WTC11 (cell line): ENCODE data around the gene RAPGEF3. TPM values are rescaled to one million over a fixed set of nuclear protein-coding genes. Genes with fewer than 3 reads are reported as not detected.

Experiments
- ATAC-seq: fragments of 200-7000 bp; cut with Tn5 transposase; 2 replicates; pipeline ENCODE4 v1.10.0; 2021; ENCODE audit warnings: mild to moderate bottlenecking, moderate library complexity
- CTCF ChIA-PET: fragments of 300-600 bp; sonication (Branson Sonifier 250); formaldehyde crosslinking; loops from one replicate; lab custom pipeline; 2021; ENCODE audit warnings: antibody characterized with exemption; lab: Charles Lee
- POLR2A ChIA-PET: fragments of 350-600 bp; sonication (Branson Sonifier 250); formaldehyde crosslinking; loops from one replicate; lab custom pipeline; 2021; ENCODE audit warnings: antibody characterized with exemption; lab: Charles Lee
- DNase-seq: peaks from one replicate; pipeline ENCODE4 v3.0.0; 2021; ENCODE audit warnings: low spot score
- H3K27ac Mint-ChIP-seq: 2 replicates; pipeline ENCODE4 v1.8.0; 2021; ENCODE audit warnings: mixed read lengths
- H3K27me3 Mint-ChIP-seq: 2 replicates; pipeline ENCODE4 v1.8.0; 2021; ENCODE audit warnings: low read depth, mild to moderate bottlenecking, moderate library complexity, mixed read lengths
- H3K36me3 Mint-ChIP-seq: 2 replicates; pipeline ENCODE4 v1.8.0; 2021; ENCODE audit warnings: mixed read lengths
- H3K4me1 Mint-ChIP-seq: 2 replicates; pipeline ENCODE4 v1.8.0; 2022; ENCODE audit warnings: mixed read lengths
- H3K4me3 Mint-ChIP-seq: 2 replicates; pipeline ENCODE4 v1.8.0; 2021; ENCODE audit warnings: mild to moderate bottlenecking, moderate library complexity, mixed read lengths
- H3K9me3 Mint-ChIP-seq: 2 replicates; pipeline ENCODE4 v1.8.0; 2021; ENCODE audit warnings: mixed read lengths
- ATF3 ChIP-seq: sonication (generic); formaldehyde crosslinking; conservative IDR thresholded peaks from 2 replicates; pipeline ENCODE4 v1.8.1; 2022; ENCODE audit warnings: mild to moderate bottlenecking, missing genetic modification reagents
- E2F4 ChIP-seq: sonication (generic); formaldehyde crosslinking; IDR thresholded peaks from 2 replicates; pipeline ENCODE4 v1.8.1; 2022; ENCODE audit warnings: low read depth, mild to moderate bottlenecking, moderate library complexity, missing genetic modification reagents, borderline replicate concordance
- ERG ChIP-seq: fragments of 250-450 bp; sonication (Bioruptor Pico); IDR thresholded peaks from 2 replicates; pipeline ENCODE4 v1.8.0; 2021; ENCODE audit warnings: mild to moderate bottlenecking
- FOXJ3 ChIP-seq: sonication (generic); formaldehyde crosslinking; IDR thresholded peaks from 2 replicates; pipeline ENCODE4 v1.9.0; 2021; ENCODE audit warnings: missing genetic modification reagents, mild to moderate bottlenecking, borderline replicate concordance
- GTF2I ChIP-seq: fragments of 250-450 bp; sonication (Bioruptor Pico); conservative IDR thresholded peaks from 2 replicates; pipeline ENCODE4 v1.4.0; 2021; ENCODE audit warnings: mild to moderate bottlenecking
- IRF2 ChIP-seq: sonication (generic); formaldehyde crosslinking; IDR thresholded peaks from 2 replicates; pipeline ENCODE4 v1.8.0; 2022; ENCODE audit warnings: low read depth, missing genetic modification reagents, borderline replicate concordance
- KAT7 ChIP-seq: sonication (generic); formaldehyde crosslinking; IDR thresholded peaks from 2 replicates; pipeline ENCODE4 v1.8.1; 2023; ENCODE audit warnings: missing genetic modification reagents, mild to moderate bottlenecking, borderline replicate concordance
- MXD4 ChIP-seq: fragments of 250-450 bp; sonication (Bioruptor Pico); IDR thresholded peaks from 2 replicates; pipeline ENCODE4 v1.8.0; 2021; ENCODE audit warnings: mild to moderate bottlenecking, moderate library complexity, borderline replicate concordance
- NFATC4 ChIP-seq: fragments of 250-450 bp; sonication (Bioruptor Pico); IDR thresholded peaks from 2 replicates; pipeline ENCODE4 v1.9.0; 2021; ENCODE audit warnings: mild to moderate bottlenecking
- NFYB ChIP-seq: sonication (generic); formaldehyde crosslinking; conservative IDR thresholded peaks from 2 replicates; pipeline ENCODE4 v1.8.0; 2022; ENCODE audit warnings: low read depth, missing genetic modification reagents
- NR2C2 ChIP-seq: sonication (generic); formaldehyde crosslinking; IDR thresholded peaks from 2 replicates; pipeline ENCODE4 v1.8.0; 2022; ENCODE audit warnings: mild to moderate bottlenecking, missing genetic modification reagents
- SOX15 ChIP-seq: fragments of 250-450 bp; sonication (Bioruptor Pico); IDR thresholded peaks from 2 replicates; pipeline ENCODE4 v1.9.0; 2021; ENCODE audit warnings: mild to moderate bottlenecking
- TEAD4 ChIP-seq: sonication (generic); formaldehyde crosslinking; IDR thresholded peaks from 2 replicates; pipeline ENCODE4 v1.8.0; 2022; ENCODE audit warnings: mild to moderate bottlenecking, missing genetic modification reagents
- TP53 ChIP-seq: sonication (generic); formaldehyde crosslinking; IDR thresholded peaks from 2 replicates; pipeline ENCODE4 v1.8.1; 2023; ENCODE audit warnings: mild to moderate bottlenecking, missing genetic modification reagents
- ZBTB43 ChIP-seq: sonication (generic); formaldehyde crosslinking; IDR thresholded peaks from 2 replicates; pipeline ENCODE4 v1.8.1; 2023; ENCODE audit warnings: mild to moderate bottlenecking, missing genetic modification reagents
- ZNF121 ChIP-seq: sonication (generic); formaldehyde crosslinking; IDR thresholded peaks from 2 replicates; pipeline ENCODE4 v1.8.0; 2023; ENCODE audit warnings: missing genetic modification reagents
- ZNF232 ChIP-seq: sonication (generic); formaldehyde crosslinking; IDR thresholded peaks from 2 replicates; pipeline ENCODE4 v1.8.0; 2022; ENCODE audit warnings: mild to moderate bottlenecking, missing genetic modification reagents
- ZNF317 ChIP-seq: sonication (generic); formaldehyde crosslinking; IDR thresholded peaks from 2 replicates; pipeline ENCODE4 v1.8.1; 2023; ENCODE audit warnings: low read depth, mild to moderate bottlenecking, moderate library complexity, missing genetic modification reagents, borderline replicate concordance
- total RNA-seq: library from RNA; stranded (reverse); gene quantifications from 3 replicates; pipeline ENCODE4 v1.2.3, GENCODE V29; 2021
- TF ChIP-seq, protein P1 (sequence below): sonication (generic); formaldehyde crosslinking; IDR thresholded peaks from 2 replicates; pipeline ENCODE4 v1.8.0; 2023; ENCODE audit warnings: mild to moderate bottlenecking, missing genetic modification reagents
- TF ChIP-seq, protein P2 (sequence below): sonication (generic); formaldehyde crosslinking; IDR thresholded peaks from 2 replicates; pipeline ENCODE4 v1.8.0; 2022; ENCODE audit warnings: mild to moderate bottlenecking, missing genetic modification reagents
- TF ChIP-seq, protein P3 (sequence below): sonication (generic); formaldehyde crosslinking; IDR thresholded peaks from 2 replicates; pipeline ENCODE4 v1.8.0; 2023; ENCODE audit warnings: missing genetic modification reagents, mild to moderate bottlenecking, borderline replicate concordance
- TF ChIP-seq, protein P4 (sequence below): sonication (generic); formaldehyde crosslinking; IDR thresholded peaks from 2 replicates; pipeline ENCODE4 v1.8.1; 2023; ENCODE audit warnings: mild to moderate bottlenecking, missing genetic modification reagents, moderate library complexity

The RAPGEF3 gene
- total RNA-seq, 1 experiment from 2014 or later, result 13.3 TPM

DNA sequence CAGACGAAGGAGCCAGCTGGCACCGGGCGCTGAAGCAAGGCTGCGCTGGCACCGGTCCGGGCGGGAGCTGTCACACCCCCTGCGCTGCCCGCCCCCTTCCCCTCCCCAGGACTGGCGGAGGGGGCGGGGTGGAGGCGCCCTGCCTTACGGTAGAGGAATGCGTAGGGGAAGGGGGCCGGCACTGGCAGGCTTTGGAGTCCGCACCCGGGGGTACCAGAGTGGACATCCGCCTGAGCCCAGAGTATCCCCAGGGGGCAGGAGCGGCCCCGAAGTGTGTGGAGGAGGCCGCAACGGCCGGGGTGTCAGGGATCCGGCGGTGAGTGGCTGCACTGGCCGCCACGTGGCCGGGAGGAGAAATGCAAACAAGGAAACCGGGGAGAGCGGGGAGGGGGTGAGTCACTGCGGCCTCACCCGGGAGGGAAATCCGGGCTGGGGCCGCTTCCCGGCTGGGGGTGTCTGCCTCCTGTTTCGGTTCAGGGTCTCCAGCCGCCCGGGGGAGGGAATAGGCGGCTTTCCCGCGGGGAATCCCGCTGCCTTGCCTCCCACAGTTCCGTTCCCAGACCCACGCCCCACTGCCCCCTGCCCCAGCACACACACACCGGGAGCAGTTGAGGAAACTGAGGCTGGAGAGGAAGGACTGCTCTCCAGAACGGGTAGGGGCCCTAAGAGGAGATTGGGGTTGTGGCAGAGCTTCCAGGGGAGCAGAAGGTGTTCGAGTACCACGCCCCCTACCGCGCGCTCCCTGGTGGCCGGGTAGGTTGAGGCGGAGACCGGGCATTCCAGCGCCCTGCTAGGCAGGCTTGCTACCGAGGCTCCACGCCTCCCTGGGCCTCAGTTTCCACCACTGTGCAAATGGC, at the start of gene RAPGEF3 (continued):
- TF ChIP-seq, protein P1, sequence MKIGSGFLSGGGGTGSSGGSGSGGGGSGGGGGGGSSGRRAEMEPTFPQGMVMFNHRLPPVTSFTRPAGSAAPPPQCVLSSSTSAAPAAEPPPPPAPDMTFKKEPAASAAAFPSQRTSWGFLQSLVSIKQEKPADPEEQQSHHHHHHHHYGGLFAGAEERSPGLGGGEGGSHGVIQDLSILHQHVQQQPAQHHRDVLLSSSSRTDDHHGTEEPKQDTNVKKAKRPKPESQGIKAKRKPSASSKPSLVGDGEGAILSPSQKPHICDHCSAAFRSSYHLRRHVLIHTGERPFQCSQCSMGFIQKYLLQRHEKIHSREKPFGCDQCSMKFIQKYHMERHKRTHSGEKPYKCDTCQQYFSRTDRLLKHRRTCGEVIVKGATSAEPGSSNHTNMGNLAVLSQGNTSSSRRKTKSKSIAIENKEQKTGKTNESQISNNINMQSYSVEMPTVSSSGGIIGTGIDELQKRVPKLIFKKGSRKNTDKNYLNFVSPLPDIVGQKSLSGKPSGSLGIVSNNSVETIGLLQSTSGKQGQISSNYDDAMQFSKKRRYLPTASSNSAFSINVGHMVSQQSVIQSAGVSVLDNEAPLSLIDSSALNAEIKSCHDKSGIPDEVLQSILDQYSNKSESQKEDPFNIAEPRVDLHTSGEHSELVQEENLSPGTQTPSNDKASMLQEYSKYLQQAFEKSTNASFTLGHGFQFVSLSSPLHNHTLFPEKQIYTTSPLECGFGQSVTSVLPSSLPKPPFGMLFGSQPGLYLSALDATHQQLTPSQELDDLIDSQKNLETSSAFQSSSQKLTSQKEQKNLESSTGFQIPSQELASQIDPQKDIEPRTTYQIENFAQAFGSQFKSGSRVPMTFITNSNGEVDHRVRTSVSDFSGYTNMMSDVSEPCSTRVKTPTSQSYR (CRISPR knock-in tag), result 0 out of 2 replicates have a peak, but pooled peaks have one; percentile 30
- TF ChIP-seq SOX15, result no peak
- TF ChIP-seq ERG (CRISPR knock-in tag), result no peak
- TF ChIP-seq ZBTB43, result 0 out of 2 replicates have a peak, but pooled peaks have one; percentile 27
- no peak for TF ChIP-seq ATF3 (CRISPR knock-in tag)
- TF ChIP-seq TEAD4 (CRISPR knock-in tag), result no peak
- TF ChIP-seq KAT7 (CRISPR knock-in tag), result no peak
- TF ChIP-seq ZNF317 (CRISPR knock-in tag), result no peak
- no peak for TF ChIP-seq NFATC4
- no peak for TF ChIP-seq IRF2 (CRISPR knock-in tag)

DNA sequence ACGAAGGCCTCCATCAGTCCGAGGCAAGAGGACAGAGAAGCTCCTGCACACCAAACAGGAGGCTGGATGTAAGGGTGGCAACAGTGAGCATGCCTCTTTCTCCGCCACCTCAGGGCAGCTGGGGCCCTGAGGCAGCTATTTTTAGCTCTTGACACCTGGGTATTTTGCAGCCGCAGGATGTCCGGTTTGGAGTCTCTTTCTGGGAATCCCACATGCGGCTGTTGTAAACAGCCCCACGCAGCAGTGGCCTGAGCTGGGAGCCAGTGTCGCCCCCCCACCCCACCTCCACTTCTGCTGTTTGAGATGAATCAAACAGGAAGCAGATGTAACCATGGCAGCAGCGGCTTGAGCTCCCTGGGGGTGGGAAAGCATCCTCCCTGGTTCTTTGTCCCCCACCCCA, 49.4 kb upstream of the RAPGEF3 start:
- Mint-ChIP-seq H3K27ac (peak overlapping the region; percentile 49; the same call in 1 of the 2 replicates), H3K36me3 (no peaks in the 10 kb centered on the region; the same call in 1 of the 2 replicates), H3K9me3 (no peaks in the 10 kb centered on the region), H3K4me3 (no peak overlapping the region), H3K4me1 (peaks cover 67% of the 10 kb centered on the region), H3K27me3 (no peaks in the 10 kb centered on the region)
- POLR2A ChIA-PET, result interaction anchor here (0.5 to 1.5 kb wide), 7 partner anchors 9 to 41 kb away, joined by 3 to 5 read pairs (median 3); no protein-coding TSS in a partner anchor
- CTCF ChIA-PET, result interaction anchor here (0.8 to 8.8 kb wide), 19 partner anchors 9 to 157 kb away, joined by 3 to 81 read pairs (median 6); partner anchors contain the start of genes HDAC7, TMEM106C and VDR
- ATAC-seq (no peak), DNase-seq (no peak)
- TF ChIP-seq ZNF232 (CRISPR knock-in tag) (no peak), TEAD4 (CRISPR knock-in tag) (no peak), ZNF121 (CRISPR knock-in tag) (no peak), MXD4 (CRISPR knock-in tag) (no peak), TP53 (CRISPR knock-in tag) (no peak), E2F4 (CRISPR knock-in tag) (no peak), GTF2I (no peak), NFYB (CRISPR knock-in tag) (no peak), FOXJ3 (no peak), NR2C2 (CRISPR knock-in tag) (no peak)
- TF ChIP-seq, protein P2, sequence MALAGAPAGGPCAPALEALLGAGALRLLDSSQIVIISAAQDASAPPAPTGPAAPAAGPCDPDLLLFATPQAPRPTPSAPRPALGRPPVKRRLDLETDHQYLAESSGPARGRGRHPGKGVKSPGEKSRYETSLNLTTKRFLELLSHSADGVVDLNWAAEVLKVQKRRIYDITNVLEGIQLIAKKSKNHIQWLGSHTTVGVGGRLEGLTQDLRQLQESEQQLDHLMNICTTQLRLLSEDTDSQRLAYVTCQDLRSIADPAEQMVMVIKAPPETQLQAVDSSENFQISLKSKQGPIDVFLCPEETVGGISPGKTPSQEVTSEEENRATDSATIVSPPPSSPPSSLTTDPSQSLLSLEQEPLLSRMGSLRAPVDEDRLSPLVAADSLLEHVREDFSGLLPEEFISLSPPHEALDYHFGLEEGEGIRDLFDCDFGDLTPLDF, result no peak
- TF ChIP-seq, protein P3, sequence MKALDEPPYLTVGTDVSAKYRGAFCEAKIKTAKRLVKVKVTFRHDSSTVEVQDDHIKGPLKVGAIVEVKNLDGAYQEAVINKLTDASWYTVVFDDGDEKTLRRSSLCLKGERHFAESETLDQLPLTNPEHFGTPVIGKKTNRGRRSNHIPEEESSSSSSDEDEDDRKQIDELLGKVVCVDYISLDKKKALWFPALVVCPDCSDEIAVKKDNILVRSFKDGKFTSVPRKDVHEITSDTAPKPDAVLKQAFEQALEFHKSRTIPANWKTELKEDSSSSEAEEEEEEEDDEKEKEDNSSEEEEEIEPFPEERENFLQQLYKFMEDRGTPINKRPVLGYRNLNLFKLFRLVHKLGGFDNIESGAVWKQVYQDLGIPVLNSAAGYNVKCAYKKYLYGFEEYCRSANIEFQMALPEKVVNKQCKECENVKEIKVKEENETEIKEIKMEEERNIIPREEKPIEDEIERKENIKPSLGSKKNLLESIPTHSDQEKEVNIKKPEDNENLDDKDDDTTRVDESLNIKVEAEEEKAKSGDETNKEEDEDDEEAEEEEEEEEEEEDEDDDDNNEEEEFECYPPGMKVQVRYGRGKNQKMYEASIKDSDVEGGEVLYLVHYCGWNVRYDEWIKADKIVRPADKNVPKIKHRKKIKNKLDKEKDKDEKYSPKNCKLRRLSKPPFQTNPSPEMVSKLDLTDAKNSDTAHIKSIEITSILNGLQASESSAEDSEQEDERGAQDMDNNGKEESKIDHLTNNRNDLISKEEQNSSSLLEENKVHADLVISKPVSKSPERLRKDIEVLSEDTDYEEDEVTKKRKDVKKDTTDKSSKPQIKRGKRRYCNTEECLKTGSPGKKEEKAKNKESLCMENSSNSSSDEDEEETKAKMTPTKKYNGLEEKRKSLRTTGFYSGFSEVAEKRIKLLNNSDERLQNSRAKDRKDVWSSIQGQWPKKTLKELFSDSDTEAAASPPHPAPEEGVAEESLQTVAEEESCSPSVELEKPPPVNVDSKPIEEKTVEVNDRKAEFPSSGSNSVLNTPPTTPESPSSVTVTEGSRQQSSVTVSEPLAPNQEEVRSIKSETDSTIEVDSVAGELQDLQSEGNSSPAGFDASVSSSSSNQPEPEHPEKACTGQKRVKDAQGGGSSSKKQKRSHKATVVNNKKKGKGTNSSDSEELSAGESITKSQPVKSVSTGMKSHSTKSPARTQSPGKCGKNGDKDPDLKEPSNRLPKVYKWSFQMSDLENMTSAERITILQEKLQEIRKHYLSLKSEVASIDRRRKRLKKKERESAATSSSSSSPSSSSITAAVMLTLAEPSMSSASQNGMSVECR (CRISPR knock-in tag), result no peak
- TF ChIP-seq, protein P4, sequence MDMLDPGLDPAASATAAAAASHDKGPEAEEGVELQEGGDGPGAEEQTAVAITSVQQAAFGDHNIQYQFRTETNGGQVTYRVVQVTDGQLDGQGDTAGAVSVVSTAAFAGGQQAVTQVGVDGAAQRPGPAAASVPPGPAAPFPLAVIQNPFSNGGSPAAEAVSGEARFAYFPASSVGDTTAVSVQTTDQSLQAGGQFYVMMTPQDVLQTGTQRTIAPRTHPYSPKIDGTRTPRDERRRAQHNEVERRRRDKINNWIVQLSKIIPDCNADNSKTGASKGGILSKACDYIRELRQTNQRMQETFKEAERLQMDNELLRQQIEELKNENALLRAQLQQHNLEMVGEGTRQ, result no peak
